A172 (cell line): ENCODE results near the gene TSPAN9. TPM values are rescaled to one million over a fixed set of nuclear protein-coding genes. Genes with fewer than 3 reads are reported as not detected.

Source experiments
- DNase-seq: peaks from one replicate; pipeline ENCODE4 v3.0.0-alpha.2; 2015; ENCODE audit warnings: low spot score
- total RNA-seq: library from RNA; depleted of rRNA; stranded (reverse); fragments of >200 nt; shearing (Covaris generic); gene quantifications from 2 replicates; pipeline ENCODE4 v1.2.3, GENCODE V29; 2014; rRNA removed

TSPAN9 gene, protein sequence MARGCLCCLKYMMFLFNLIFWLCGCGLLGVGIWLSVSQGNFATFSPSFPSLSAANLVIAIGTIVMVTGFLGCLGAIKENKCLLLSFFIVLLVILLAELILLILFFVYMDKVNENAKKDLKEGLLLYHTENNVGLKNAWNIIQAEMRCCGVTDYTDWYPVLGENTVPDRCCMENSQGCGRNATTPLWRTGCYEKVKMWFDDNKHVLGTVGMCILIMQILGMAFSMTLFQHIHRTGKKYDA
- total RNA-seq = 7.0 and 10.3 TPM in 2 replicates

DNA sequence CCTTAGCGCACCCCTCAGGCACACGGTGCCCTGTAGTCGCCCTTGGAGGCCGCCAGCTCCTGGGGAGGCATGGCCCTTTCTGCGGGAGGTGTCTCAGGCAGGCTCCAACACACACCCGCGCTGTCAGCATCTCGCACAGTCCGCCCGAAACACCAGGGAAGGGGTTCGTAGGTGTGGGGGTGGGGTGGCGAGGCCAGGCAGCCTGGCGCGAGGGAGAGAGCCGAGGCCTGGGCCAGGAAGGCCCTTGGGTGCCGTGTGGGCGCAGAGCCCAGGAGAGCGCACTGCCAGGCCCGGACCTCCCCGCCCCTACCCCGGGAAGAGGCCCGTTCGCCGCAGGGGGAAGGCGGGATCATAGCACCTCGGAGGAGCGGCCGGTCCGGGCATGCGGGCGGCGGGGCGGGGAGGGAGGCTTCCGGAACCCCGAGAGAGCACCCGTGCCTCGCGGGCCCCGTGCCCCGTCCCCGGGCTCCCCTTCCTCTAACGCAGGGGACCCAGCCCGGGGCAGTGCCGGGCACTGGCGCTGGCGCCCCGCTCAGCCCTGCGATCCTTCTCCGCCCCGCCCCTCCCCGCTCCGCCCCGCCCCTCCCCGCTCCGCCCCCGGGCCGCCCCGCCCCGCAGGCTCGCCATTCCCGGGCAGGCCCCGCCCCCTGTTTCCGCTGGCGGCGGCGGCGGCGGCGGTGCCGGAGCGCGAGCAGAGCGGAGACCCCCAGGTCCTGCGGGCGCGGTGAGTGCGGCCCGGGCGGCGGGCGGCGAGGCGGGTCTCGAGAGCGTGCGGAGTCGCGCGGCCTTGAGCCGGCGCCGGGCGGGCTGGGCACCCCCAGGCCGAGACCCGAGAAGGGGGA lies at the start of gene TSPAN9:
Gene TSPAN9, plus strand, starts transcription at position 650 of the 842 bp plus-strand sequence. CDS start 123,815 bp downstream, outside the sequence.
- no peak for DNase-seq

DNA sequence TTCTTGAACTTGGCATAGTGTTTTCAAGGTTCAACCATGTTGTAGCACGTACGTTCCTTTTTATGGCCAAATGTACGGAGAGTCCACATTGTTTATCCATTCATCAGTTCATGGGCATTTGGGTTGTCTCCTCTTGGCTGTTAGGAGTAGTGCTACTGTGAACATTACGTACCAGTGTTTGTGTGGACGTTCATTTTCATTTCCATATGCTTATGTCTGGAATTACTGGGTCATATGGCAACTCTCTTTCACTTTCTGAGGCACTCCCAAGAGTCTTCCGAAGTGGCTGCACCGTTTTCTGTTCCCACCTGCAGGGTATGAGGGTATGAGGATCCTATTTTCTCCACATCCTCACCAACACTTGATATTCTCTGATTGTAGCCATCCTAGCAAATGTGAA lies 49.1 kb upstream of the TSPAN9 start:
- no peak for DNase-seq

DNA sequence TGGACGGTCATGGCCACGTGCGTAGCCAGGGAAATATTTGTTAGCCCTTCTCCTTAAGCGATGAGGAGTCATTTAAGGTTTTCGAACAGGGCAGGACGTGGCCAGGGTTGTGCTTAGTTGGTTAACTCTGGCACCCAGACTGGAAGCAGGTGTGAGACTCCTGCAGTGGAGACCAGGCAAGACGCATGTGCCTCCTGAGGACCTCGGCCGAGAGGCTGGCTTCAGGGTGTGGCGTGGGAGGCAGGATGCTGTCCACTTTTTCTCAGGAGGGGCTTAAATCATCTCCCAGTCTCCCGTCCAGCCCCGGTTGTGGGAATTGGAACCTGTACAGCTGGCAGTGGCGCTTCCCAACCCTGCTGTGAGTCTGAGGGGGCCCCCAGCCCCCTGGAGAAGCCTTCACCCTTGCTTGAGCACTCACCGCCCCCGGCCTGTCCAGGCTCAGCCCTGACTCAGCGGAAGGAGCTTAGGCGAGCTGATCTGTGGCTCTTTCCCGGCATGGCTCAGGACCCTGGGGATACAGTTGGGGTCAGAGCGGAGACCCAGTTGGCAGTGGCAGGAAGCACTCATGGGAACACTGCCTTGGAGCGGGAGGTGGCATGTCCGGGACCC lies 46.3 kb upstream of the TSPAN9 start:
- DNase-seq = no peak

DNA sequence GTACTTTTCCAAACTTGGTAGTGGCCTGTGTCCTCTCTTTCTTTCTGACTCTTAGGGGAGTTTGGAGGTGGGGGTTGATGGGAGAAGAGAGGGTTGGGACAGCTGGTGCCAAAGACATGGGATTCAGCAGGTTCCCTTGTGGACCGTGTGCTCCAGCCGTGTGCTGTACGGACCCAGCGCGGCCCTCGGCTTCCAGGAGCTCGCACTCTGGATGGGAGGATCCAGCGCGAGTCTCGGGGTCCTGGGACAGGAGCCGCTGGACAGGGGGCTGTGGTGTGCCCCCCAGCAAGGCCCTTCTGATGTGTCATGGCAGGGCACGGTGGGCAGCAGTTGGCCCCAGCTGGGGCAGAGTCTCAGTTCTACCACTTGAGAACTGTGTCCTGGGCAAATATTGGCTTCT lies 45.0 kb upstream of the TSPAN9 start:
- DNase-seq = no peak

DNA sequence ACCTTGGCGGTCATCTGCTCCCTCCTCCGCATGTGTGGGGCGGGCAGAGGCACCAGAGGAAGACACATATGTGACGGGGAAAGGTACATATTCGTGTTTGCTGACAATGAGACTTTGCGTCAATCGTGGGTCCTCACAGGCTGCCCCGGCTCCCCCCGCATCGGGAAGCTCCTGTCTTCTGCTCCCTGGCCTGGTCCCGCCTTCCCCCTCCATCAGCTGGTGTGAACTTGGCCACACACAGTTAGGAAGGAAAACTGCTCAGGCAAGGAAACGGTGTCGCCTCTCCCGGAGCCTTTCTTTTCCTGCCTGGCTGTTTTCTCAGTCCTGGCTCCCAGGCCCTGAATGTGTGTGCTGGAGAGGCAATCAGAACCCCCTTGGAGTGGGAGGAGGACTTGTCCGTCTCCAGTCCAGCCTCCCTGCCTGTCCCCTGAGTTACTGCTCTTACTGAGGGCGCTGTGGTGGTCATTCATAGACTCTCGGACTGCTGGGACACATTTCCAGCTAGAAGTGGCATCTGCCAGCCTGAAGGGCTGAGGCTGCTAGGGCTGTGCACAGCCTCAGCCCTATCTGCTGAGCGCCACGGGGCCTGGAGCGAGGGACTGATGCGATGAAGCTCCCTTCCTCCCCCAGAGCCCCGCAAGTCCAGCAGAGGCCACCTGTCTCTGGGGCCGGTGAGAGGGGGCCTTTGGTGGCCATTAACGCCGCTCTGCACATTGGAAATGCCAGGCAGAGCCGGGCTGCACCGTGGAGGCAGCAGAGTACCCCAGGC lies 44.2 kb upstream of the TSPAN9 start:
- DNase-seq = no peak

DNA sequence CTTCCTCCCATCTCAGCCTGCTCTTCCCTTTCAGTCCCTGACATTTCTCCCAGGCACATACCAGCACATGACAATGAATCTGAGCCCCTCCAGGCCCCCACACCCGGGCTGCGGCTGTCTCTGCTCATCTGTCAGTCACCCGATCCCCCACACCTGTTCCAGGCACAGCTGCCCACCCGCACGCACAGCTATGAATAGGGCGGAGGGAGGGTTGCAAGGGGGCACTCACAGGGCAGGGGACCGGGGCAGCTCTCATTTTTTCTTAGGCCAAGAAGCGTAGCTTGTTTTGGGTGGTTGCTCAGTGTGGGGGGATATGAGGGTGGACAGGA lies 43.7 kb upstream of the TSPAN9 start:
- no peak for DNase-seq

DNA sequence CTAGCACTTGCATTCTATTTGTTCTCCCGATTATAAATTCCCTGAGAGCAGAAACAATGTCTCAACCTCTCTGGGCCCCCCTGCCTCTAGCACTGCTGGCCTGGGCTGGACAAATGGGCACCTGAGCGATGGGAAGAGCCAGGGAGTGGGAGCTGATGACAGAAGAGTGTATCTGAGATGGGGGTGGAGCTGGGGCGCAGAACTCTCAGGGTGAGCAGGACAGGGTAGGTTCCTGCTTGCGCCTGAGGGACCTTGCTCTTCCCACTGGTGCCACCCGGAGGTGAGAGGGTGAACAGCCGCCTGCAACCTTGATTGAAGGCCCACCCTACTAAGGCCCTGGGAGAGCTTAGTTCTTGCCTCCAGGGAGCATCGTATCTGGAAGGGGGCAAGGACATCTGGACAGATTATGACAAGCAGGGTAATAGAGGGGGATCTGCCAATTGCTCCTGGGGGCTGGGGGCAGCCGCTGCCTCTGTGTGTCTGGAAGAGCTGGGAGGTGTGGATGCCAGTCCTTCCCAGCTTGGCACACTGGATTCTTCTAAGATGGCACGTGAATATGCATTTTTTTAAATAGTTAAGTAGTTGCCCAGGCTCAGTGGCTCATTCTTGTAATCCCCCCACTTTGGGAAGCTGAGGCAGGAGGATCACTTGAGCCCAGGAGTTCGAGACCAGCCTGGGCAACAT lies 43.0 kb upstream of the TSPAN9 start:
- peak; percentile 66 for DNase-seq

DNA sequence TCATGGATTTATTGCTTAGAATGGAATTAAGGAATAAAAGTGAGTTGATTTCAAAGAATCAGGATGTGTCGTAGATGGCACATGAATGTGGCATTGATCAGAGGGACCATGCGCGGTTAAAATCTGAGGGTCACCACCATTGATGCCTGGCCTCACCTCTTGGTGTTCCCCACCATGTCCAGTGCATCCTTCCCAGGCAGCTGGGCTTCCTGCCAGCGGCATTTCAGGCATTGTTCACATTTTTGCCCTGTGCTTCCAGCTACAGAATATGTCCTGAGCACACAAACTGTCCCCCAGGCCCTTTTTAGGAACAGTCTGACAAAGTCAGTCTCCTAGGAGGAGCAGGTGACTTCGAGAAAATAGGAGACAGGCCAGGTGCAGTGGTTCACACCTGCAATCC lies 42.0 kb upstream of the TSPAN9 start:
- no peak for DNase-seq

DNA sequence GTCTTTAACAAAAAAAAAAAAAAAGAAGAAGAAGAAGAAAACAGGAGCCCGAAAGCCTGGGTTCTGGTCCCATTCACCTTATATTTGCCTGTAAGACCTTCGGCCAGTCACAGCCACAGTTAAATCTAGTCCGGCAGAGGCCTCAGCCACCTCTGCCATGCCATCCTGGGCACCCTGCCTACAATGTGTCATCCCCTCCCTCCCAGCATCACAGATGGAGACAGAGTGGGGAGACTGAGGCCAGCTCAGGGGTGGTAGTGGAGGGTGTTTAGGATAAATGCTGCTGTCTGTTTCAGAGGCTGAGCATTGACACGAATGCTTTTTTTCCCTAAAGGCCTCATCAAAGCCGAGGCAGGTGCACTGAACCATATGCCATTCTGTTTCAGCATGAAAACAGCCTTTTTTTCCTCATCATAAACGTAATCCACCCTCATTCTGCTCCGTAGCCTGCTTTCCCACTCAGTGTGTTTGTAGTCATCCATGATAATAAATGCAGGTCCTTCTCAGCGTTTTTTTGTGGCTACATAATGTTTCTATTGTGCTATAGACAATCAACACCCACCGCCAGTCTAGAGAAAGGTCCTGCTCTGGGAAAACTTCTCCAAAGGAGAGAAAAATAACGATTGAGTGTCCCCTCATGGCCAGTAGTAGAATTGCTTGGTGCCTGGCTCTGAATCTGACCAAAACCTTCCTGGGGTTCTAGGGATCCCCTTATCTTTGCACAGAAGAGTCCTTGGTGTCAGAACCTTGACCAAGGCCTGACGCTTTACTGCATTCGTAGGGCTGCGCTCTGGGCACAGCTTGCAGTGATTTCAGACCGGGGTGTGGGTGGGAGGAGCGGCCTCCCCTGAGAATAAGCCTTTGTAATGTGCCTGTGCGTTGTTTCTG lies 41.1 kb upstream of the TSPAN9 start:
- DNase-seq = peak; percentile 8

DNA sequence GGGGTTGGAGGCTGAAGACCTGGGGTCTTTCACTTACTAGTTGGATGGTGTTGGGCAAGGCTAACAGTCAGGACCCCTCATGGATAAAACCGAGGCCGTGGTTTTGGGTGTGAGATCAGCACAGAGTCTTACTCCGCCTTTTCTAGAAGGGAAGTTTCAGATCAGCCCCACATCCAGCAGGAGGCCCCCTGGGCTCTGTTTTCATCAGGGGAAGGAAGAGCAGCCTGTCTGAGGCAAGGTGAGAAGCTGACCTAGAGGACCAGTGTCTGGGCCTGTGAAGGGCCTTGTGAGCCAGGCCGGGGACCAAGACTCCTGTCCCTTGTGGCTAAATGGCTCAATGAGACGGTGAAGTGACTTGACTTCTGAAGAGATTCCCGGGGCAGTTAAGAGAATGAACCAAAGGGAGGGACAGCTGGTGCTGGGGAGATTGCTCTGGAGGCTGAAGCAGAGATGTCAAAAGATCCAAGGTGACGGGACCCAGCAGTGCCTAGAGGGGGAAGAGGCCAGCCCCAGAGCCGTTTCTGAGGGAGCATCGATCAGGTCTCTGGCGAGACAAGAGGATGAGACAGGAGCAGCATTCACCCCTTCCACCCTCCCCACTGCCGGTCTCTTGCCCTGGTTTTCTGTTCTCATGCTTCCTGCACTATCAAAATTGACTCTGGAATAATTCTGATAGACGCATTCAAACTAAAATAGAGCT lies 40.1 kb upstream of the TSPAN9 start:
- DNase-seq = no peak

DNA sequence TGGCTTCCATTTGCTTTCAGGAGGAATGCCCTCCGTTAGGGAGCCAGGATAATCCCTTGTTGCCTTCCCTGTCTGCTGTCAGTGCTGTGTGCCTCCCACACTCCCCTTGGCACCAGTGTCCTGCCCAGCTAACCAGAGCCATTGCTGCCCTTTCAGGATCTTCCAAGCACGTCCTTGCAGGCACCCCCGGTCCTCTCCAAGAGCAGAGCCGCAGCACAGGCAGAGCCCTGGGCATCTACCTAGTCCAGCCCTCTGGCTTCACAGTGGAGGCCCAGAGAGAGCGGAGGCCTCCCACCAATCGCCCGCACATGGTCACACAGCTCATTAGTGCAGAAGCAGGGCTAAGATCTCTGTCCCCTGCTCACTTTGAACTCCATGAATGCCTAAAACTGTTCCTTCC lies 39.0 kb upstream of the TSPAN9 start:
- DNase-seq = no peak

DNA sequence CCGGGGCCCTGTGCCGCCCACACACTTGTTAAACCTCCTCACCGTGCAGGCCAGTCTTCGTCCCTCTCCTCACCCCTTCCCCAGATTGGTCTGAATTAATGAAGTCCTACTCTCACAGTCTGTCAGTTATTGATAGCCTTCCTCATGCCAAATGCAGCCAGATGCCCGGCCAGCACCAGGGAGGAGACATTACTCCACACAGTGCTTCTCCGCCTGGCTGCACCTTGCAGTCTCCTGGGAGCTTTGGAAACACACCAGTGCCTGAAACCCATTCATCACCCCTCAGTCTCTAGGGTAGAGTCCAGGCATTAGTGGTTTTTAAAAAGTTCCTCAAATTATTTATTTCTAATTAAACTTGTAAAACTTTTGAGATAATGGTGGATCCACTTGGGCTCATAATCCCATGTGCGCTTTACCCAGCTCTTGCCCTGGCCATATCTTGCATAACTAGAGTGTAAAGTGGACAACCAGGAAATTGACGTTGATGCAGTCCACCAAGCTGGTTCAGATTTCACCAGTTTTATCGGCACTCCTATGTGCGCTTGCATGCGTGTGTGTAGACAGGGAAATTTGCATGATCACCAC lies 38.2 kb upstream of the TSPAN9 start:
- no peak for DNase-seq

DNA sequence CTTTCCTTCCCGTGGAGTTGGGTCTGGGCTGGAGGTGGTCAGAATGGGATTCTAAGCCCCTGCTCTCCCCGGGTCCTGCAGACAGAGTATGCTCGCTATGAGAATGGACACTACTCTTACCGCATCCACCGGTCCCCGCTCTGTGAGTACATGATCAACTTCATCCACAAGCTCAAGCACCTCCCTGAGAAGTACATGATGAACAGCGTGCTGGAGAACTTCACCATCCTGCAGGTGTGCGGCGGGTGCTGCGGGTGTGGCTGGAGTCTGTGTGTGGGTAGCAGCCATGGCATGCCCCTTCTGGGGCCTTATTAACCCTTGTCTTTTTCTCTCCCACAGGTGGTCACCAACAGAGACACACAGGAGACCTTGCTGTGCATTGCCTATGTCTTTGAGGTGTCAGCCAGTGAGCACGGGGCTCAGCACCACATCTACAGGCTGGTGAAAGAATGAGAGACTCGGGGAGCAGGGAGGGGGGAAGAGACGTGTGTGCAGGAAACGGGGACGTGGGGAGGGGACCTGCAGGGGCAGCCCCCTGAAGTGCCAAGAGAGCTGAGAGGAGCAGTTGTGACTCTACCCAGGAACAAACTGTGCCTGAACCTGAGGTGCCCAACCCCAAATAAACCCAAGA lies 37.0 kb upstream of the TSPAN9 start:
- DNase-seq = no peak

DNA sequence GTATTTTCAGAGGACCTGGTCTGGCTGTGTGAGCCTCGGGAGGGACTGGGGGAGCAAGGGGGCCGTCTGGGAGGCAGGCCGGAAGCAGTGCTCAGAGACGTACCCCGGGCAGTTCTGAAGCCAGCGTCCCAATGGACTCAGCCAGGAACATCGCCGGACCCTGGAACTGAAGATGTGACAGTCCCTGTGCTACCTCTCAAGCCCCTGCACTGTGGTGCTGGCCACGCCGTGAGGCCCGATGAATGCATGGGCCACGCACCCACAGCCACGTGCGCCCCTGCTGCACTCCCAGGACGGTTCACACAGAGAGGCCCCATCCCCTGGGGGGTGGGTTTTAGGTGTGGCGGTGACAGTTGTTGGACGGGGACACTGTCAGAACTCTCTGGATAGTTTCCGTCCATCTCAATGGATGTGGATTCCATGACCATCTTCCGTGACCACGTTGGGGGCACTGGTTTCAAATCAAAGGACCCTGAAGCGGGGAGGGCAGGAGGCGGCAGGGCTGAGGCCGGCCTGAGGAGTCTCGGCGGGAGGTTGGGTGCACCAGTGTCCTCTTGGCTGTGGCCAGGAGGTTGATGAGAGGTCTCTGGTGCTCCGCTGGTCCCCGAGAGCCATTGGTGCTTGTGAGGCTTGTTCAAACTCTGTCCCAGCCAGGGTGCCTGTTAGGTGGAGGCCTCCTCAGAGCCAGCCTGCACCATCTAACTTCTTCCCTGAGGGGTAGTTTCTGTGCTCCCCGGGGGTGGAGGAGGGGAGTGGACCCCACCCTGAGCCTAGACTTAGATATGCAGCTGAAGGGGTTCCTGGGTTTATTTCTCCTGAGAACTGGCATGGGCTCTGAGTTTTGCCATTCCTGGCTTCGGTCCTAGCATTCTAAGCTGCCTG lies 36.3 kb upstream of the TSPAN9 start:
- no peak for DNase-seq

DNA sequence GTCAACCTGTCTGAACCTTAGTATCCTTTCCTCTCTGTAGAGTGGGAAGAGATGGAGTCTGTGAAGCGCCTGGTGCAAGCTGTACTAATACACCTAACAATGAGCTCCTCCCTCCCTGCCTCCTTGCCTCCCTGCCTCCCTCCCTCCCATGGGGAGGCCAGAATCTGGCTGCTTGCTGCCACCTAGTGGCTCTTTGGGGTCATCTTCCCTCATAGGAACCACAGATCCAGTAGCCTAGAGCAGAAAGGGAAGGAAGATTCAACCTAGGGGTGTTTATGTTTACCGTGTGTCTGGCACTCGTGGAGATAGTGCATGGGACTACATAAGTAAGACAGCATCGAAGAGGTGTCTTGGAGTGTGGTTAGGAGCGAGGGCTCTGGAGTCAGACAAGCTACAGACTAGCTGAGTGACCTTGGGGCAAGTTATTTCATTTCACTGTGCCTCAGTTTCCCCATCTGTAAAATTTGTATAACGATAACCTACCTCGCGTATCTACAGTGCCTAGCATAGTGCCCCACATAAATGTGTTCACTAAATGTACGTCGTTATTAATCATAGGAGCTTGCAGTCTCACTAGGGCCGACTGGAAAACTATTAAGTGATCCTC lies 35.5 kb upstream of the TSPAN9 start:
- DNase-seq = peak; percentile 59

DNA sequence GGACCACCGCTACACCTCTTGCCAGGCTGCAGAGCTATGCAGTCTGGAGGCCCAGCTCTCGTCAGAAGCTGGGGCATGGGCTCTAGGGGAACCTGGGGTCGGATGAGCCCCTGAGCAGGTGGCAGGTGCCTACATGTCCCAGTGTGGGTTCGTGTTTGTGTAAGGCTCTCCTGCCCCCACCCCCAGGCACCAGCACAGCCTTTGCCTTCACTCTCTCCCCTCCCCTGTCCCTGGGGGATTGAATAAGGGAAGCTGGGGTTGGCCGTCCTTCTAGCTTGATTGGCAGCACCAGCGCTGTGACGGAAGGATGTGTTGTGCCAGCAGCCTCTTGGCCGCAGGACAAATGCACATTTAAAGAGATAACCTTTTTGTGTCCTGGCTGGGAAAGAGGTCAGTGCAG lies 34.8 kb upstream of the TSPAN9 start:
- no peak for DNase-seq

DNA sequence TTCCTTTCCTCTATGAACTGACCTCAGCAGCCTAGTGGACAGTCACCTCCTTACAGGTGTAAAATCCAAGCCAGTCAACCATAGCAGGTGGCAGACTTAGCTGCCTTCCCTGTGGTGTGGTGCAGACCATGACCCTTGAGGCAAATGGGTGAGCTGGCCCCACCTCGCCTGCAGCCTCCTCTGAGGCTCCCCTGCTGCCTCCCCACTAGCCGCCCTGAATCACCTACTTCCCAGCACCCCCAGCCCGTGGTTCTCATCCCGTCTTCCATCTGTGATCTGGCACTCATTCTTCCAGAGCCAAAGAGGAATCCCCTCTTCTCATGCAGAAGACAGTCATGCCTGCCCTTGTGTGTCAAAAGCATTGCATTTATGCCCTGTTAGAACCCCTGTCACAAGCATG lies 34.4 kb upstream of the TSPAN9 start:
- no peak for DNase-seq

DNA sequence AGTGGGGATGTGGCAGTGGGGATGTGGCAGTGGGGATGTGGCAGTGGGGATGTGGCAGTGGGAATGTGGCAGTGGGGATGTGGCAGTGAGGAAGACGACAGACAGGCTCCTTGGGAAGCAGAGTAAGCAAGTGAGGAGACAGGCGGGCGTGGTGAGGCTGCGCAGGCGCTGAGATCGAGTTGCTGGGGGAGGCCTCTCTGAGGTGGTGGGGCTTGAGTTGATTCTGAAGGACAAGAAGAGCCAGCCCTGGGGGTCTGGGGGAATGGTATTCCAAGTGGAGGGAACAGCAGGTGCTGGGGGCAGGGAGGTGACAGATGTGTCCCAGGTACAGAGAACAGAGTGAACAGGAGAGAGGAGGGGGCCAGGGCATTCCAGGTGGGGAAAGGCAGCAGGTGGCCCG lies 33.8 kb upstream of the TSPAN9 start:
- no peak for DNase-seq
